CMK (cell line): ENCODE measurements around the gene EFCAB6.

Source experiments
- DNase-seq: peaks from one replicate; pipeline ENCODE4 v3.0.0-alpha.2; 2010; ENCODE audit warnings: low read depth

Gene EFCAB6, protein sequence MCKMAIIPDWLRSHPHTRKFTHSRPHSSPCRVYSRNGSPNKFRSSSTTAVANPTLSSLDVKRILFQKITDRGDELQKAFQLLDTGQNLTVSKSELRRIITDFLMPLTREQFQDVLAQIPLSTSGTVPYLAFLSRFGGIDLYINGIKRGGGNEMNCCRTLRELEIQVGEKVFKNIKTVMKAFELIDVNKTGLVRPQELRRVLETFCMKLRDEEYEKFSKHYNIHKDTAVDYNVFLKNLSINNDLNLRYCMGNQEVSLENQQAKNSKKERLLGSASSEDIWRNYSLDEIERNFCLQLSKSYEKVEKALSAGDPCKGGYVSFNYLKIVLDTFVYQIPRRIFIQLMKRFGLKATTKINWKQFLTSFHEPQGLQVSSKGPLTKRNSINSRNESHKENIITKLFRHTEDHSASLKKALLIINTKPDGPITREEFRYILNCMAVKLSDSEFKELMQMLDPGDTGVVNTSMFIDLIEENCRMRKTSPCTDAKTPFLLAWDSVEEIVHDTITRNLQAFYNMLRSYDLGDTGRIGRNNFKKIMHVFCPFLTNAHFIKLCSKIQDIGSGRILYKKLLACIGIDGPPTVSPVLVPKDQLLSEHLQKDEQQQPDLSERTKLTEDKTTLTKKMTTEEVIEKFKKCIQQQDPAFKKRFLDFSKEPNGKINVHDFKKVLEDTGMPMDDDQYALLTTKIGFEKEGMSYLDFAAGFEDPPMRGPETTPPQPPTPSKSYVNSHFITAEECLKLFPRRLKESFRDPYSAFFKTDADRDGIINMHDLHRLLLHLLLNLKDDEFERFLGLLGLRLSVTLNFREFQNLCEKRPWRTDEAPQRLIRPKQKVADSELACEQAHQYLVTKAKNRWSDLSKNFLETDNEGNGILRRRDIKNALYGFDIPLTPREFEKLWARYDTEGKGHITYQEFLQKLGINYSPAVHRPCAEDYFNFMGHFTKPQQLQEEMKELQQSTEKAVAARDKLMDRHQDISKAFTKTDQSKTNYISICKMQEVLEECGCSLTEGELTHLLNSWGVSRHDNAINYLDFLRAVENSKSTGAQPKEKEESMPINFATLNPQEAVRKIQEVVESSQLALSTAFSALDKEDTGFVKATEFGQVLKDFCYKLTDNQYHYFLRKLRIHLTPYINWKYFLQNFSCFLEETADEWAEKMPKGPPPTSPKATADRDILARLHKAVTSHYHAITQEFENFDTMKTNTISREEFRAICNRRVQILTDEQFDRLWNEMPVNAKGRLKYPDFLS (N-terminal part only)

DNA sequence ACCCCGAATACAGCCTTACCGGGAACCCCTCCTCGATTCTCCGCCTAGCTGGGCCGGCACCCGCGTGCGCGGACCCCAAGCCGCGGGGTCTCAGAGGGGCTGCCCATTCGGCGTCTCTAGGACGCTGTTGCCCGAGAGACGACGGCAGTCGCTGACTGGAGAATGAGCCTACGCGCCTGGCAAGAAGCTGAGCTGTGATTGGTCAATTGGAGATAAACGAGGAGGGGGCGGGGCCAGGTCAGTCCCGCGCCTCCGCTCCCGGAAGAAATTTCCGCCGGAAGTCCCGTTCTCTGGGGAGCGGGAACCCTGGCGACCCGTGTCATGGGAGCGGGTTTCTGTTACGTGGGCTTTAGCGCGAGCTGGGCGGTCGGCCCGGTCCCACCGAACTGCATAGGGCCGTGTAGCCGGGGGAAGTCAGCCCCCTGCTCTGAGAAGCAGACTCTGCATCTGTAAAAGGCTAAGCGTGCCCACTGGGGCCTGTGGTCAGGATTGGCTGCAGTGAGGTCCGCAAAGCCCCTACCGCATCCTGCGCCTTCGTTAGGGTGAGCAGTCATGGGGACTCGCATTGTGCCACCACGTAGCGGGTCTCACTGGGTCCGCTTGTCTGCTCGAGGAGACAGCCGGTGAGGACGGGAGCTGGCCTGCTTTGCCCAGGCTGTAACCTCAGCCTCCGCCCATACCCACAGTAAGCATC is at the start of gene EFCAB6:
TSS of gene EFCAB6 (minus strand) at position 157 of the 694 bp plus-strand sequence. CDS start 29,987 bp downstream, outside the sequence.
- DNase-seq, result peak; percentile 80

- no peak for DNase-seq
Measured at GRCh38 chr22:43861529-43861928, 49.4 kb upstream of the EFCAB6 start.

GRCh38 chr22:43860831-43861230 is 48.7 kb upstream of the EFCAB6 start:
- no peak for DNase-seq

DNA sequence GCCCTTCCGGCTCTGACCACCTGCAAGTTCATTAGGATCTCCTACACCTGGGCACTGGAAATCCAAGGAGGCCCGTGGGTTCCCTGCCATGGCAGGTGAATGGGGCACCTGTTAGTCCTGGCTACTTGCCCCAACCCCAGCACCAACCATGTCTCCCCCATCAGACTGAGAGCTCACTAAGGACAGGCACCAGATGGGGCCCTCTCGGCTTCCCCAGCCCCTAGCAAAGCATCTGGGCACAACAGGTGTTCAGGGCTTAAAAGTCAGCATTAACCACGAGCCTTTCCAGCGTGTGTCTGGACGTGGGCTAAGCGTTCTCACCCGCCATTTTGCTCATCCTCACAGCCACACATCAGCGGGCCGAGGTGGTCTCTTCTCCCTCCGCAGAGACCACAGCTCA is 48.0 kb upstream of the EFCAB6 start:
- DNase-seq, result no peak

DNA sequence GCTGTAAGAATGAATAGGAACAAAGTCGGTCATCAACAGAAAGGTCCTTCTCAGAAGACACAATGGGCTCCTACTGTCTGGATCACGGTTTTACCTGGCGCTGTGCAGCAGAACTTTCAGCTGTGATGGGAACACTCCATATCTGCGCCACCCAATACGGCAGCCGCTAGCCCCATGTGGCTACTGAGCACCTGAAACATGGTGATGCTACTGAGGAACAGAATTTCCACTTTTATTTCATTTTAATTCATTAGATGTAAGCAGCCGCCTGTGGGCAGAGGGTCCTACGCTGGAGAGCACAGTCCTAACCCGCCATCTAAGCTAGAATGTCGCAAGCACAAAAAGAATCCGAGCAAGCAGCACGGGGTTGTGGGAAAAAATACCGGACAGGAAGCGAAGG is 47.5 kb upstream of the EFCAB6 start:
- DNase-seq, result no peak

DNA sequence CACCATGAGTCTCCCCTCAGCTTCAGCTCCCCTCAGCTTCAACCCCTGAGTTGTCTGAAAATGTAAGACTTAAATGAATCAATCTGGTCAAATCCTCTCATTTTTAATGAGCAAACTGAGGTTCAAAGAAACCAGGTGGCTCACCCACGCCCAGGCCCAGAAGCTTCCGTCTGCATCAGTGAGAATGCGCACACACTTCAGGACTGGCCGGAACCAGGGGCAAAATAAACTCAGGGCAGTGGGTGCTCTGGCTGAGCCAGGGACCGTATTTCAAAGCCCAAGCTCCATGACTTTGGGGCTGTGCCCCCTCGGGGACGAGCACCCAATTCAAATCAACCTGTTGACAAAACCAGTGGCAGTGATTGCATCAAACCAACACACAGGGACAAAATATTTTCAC is 47.1 kb upstream of the EFCAB6 start:
- DNase-seq, result no peak

DNA sequence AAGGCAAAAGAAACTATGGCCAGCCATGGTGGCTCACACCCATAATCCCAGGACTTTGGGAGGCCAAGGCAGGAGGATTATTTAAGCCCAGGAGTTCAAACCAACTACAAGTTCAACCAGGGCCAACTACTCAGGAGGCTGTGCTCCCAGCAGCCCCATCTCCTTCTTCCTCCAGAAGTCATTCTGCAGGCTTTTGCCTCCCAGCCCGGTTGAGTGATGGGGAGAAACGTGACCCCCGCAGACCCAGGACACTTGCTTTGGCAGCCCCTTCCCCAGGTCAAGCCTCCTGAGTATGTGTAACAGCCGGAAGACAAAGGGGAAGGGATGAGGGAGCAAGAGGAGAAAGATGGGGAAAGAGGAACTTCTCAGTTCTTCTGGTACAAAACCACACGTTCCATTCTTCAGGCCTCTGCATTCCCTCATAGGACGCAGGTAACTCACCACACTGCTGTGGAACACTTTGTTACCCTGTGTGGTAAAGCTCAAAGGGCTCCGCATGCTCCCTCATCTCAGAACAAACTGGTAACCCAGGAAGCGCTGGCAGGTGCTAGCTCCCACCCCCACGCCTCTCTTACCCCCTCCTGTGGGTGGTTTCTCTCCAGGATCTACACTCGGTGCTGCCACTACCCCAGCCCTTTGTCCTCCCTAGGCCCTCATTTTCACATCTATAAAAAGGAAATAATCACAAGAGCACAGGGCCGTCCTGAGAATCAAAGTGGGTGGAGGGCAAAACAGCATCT is 46.2 kb upstream of the EFCAB6 start:
- no peak for DNase-seq

- DNase-seq, result no peak
Measured at GRCh38 chr22:43857367-43857766, 45.3 kb upstream of the EFCAB6 start.

DNA sequence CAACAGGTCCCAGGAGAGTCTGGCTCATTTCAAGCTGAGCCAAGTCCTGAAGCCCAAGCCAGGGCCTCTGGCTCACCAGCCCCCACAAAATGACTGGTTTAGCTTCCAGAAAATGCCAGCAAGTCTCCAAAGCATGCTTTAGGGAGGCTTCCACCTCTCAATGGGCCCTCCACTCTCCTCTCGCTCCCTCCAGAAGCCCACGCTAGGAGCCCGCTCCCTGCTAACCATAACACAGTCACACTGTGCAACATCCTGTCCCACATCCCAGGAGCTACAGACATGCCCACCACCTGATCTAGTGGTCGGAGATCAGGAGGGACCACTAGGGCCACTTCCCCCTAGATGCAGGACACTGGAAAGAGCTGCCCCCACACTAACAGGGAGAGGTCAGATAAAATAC is 43.3 kb upstream of the EFCAB6 start:
- DNase-seq, result no peak

DNA sequence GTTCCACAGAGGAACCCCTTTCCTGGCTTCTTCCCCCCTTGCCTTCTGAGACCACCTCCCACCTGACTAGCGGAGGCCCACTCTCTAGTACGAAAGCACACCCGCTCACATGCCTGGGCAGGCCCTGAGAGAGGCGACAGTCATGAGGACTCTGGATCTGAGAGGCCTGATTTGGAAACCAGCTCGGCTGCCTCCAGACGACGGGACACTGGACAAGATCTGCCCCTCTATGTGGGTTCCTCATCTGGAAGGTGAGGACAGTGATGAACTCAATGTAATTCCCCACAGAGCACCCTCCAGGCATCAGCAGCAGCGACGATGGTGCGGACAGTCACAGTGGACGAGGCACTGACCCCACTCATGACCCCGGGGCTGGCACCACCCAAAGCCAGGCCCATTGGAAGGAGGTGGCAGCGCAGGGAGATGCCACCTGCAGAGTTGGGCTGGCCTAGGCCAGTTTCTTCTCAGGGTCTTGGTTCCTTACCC is 42.7 kb upstream of the EFCAB6 start:
- DNase-seq, result no peak

- no peak for DNase-seq
Measured at GRCh38 chr22:43854121-43854785, 42.1 kb upstream of the EFCAB6 start.

GRCh38 chr22:43853328-43853931 is 41.3 kb upstream of the EFCAB6 start:
- no peak for DNase-seq

GRCh38 chr22:43852573-43853327 is 40.6 kb upstream of the EFCAB6 start:
- no peak for DNase-seq

- no peak for DNase-seq
Measured at GRCh38 chr22:43851979-43852307, 39.8 kb upstream of the EFCAB6 start.

GRCh38 chr22:43851058-43851978 is 39.2 kb upstream of the EFCAB6 start:
- no peak for DNase-seq

DNA sequence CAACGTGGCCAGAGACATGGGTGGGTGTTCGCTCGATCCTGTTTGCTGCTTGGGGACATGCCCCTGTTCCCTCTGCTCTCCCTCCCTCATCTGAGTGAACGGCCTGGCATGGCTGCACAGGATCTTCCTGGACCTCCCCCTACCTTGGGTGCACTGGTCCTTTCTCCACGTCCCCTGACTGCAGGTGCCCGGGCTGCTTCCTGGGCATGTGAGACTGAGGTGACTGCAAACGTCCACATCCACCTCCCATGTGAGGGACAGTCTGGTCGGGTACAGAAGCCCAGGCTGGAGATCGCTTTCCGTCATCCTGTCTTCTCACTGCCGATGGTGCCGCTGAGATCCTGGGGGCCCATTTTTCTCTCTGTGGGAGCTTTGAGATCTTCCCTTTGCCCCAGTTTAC is 38.4 kb upstream of the EFCAB6 start:
- DNase-seq, result no peak

DNA sequence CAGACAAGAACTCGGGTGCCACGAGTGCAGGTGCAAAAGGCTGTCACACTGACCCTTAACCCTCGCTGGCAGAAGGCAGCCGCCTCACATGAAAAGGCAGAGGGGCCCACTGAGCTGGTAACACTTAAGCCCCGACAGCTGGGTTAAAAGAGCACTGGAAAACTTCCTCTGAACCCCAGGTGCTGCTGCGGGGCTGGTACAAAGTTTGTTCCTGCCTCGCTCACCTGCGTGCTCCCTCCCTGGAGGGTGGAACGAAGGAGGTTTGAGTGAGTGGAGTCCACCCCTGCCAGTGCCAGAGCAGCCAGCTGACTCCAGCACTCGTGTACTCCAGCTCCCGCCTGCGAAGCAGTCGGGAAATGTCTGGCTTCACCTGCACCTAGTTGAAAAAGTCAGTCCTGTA is 37.6 kb upstream of the EFCAB6 start:
- DNase-seq, result no peak
